HepG2 (cell line): ENCODE results near the gene CISH. TPM values are rescaled to one million over a fixed set of nuclear protein-coding genes. Genes with fewer than 3 reads are reported as not detected.

Source experiments
- ARID2 ChIP-seq: sonication (generic); formaldehyde crosslinking; IDR thresholded peaks from 2 replicates; pipeline ENCODE4 v1.8.1; 2022; ENCODE audit warnings: mild to moderate bottlenecking, missing genetic modification reagents, borderline replicate concordance
- CREBL2 ChIP-seq: sonication (generic); formaldehyde crosslinking; IDR thresholded peaks from 2 replicates; pipeline ENCODE4 v1.8.1; 2023; ENCODE audit warnings: missing genetic modification reagents, mild to moderate bottlenecking, borderline replicate concordance
- DMAP1 ChIP-seq: IDR thresholded peaks from 2 replicates; pipeline ENCODE4 v1.6.1; 2016
- NCOA2 ChIP-seq: sonication (generic); formaldehyde crosslinking; IDR thresholded peaks from 2 replicates; pipeline ENCODE4 v1.8.0; 2022; ENCODE audit warnings: inconsistent platforms
- NFKBIZ ChIP-seq: IDR thresholded peaks from 2 replicates; pipeline ENCODE4 v1.6.1; 2018; ENCODE audit warnings: missing genetic modification reagents, missing compliant biosample characterization
- PAF1 ChIP-seq: IDR thresholded peaks from 2 replicates; pipeline ENCODE4 v1.6.1; 2016; ENCODE audit warnings: missing genetic modification reagents, missing compliant biosample characterization
- PRMT3 ChIP-seq: sonication (generic); formaldehyde crosslinking; IDR thresholded peaks from 2 replicates; pipeline ENCODE4 v1.8.1; 2022; ENCODE audit warnings: low read depth, mild to moderate bottlenecking, moderate library complexity, missing genetic modification reagents, borderline replicate concordance
- RCOR2 ChIP-seq: IDR thresholded peaks from 2 replicates; pipeline ENCODE4 v1.6.1; 2016; ENCODE audit warnings: missing biosample characterization, missing genetic modification reagents
- SIX1 ChIP-seq: sonication (generic); formaldehyde crosslinking; IDR thresholded peaks from 2 replicates; pipeline ENCODE4 v1.4.0; 2020; ENCODE audit warnings: missing genetic modification reagents, borderline replicate concordance
- SKIL ChIP-seq: sonication (generic); formaldehyde crosslinking; IDR thresholded peaks from 2 replicates; pipeline ENCODE4 v1.8.0; 2022; ENCODE audit warnings: missing genetic modification reagents, mild to moderate bottlenecking, moderate library complexity, borderline replicate concordance
- SMAD3 ChIP-seq: sonication (generic); formaldehyde crosslinking; IDR thresholded peaks from 2 replicates; pipeline ENCODE4 v1.4.0; 2020; ENCODE audit warnings: missing genetic modification reagents
- SP5 ChIP-seq: IDR thresholded peaks from 2 replicates; pipeline ENCODE4 v1.6.1; 2016; ENCODE audit warnings: low read depth, borderline replicate concordance
- THAP11 ChIP-seq: IDR thresholded peaks from 2 replicates; pipeline ENCODE4 v1.6.1; 2016; ENCODE audit warnings: missing biosample characterization, missing genetic modification reagents
- THAP7 ChIP-seq: sonication (generic); formaldehyde crosslinking; IDR thresholded peaks from 2 replicates; pipeline ENCODE4 v1.8.1; 2023; ENCODE audit warnings: mild to moderate bottlenecking, missing genetic modification reagents
- ZFYVE20 ChIP-seq: sonication (generic); formaldehyde crosslinking; IDR thresholded peaks from 2 replicates; pipeline ENCODE4 v1.8.0; 2023; ENCODE audit warnings: low read depth, mild to moderate bottlenecking, moderate library complexity, missing genetic modification reagents, borderline replicate concordance
- ZHX1 ChIP-seq: sonication (generic); formaldehyde crosslinking; IDR thresholded peaks from 2 replicates; pipeline ENCODE4 v1.8.1; 2022; ENCODE audit warnings: low read depth, mild to moderate bottlenecking, missing genetic modification reagents
- ZNF432 ChIP-seq: sonication (generic); formaldehyde crosslinking; IDR thresholded peaks from 2 replicates; pipeline ENCODE4 v1.5.0; 2020; ENCODE audit warnings: missing genetic modification reagents, mild to moderate bottlenecking, borderline replicate concordance
- ZNF549 ChIP-seq: sonication (generic); formaldehyde crosslinking; IDR thresholded peaks from 2 replicates; pipeline ENCODE4 v1.5.0; 2020; ENCODE audit warnings: missing genetic modification reagents
- ZNF746 ChIP-seq: sonication (generic); formaldehyde crosslinking; IDR thresholded peaks from 2 replicates; pipeline ENCODE4 v1.8.0; 2022; ENCODE audit warnings: mild to moderate bottlenecking, missing genetic modification reagents
- polyA plus RNA-seq, 8 experiments: library from polyadenylated mRNA; depleted of rRNA in 3 of 8; stranded (reverse) in 7 of 8; unstranded in 1 of 8; fragments of >200 nt; fragmentation: Illumina TruSeq in 4 of 8; extraction: Trizol in 4 of 8; gene quantifications; 2 replicates each; pipeline versions ENCODE4 v1.2.1 to v1.2.3, GENCODE V29; 2011 to 2016; ENCODE audit warnings: low read depth in 4 of 8, missing spikeins in 1 of 8, mixed read lengths in 1 of 8; ENCODE audit not compliant: insufficient read depth in 1 of 8
- total RNA-seq, 5 experiments: library from RNA; depleted of rRNA; stranded (reverse); fragments of >200 nt; fragmentation: Illumina TruSeq; extraction: Trizol; gene quantifications; 2 replicates each; pipeline ENCODE4 v1.2.3, GENCODE V29; 2016; ENCODE audit warnings: low read depth in 1 of 5
- TF ChIP-seq, protein P1 (sequence below): fragments of 450-650 bp; IDR thresholded peaks from 2 replicates; pipeline ENCODE4 v1.6.1; 2017

CISH gene
- total and polyA plus RNA-seq, 2 of the 13 experiments (the other 11 are each of a cell fraction or from before 2014, with no cell fraction given) = 0.91 to 1.5 TPM

DNA sequence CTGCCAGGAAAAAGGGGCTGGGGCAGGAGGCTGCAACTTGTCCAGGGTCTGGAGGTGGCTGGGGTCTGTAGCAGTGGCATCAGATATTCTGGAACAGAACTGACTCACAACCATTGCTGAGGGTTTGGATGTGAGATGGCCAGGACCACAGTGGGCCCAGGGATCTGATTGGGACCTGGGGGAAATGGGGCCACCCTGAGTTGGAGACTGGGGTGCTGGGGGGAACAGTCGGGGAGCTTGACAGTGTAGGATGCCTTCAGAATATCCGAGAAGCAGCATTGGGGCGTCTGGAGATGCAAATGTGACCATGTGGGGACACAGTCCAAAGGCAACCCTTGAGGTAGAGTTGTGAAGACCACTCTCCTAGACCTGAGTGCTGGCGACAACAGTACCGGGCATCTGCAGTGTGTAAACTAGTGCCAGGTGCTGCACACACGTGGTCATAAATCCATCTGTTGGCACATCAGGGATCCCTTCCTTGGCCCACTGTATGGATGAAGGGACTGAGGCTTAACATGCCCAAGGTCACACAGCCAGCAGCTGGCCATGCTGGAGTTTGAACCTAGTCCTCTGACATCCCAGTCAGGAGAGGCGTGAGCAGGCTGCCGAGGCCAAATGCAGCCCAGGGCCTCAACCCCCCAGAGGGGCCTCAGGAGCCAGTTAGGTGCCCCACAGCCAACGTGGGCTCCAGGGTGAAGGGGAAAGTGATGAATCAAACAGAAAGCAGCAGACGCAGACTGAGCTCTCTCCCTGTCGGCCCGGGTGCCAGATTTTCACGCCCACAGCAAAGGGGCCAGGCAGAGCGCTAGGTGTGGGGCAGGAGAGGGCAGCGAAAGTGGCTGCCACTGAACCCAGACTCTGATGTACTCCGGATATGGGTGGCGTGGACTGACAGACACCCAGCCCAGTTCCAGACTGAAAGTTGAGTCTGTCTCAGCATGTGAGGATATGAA is 23.5 kb downstream of the CISH start (continued):
- TF ChIP-seq NCOA2 = peak; percentile 73
- TF ChIP-seq ZNF746 (CRISPR knock-in tag) = no peak
- TF ChIP-seq DMAP1 (CRISPR knock-in tag) = no peak
- TF ChIP-seq SKIL (CRISPR knock-in tag) = peak; percentile 55
- TF ChIP-seq RCOR2 (CRISPR knock-in tag) = peak; percentile 97
- TF ChIP-seq SP5 (CRISPR knock-in tag) = 0 out of 2 replicates have a peak, but pooled peaks have one; percentile 17
- TF ChIP-seq ZNF549 (CRISPR knock-in tag) = no peak
- no peak for TF ChIP-seq ZFYVE20 (CRISPR knock-in tag)
- TF ChIP-seq ARID2 (CRISPR knock-in tag) = 0 out of 2 replicates have a peak, but pooled peaks have one; percentile 35
- TF ChIP-seq SMAD3 (CRISPR knock-in tag) = peak; percentile 60; the same call in 1 of the 2 replicates
- no peak; the same call in 1 of the 2 replicates for TF ChIP-seq PRMT3 (CRISPR knock-in tag)
- TF ChIP-seq ZNF432 = no peak
- no peak for TF ChIP-seq NFKBIZ (CRISPR knock-in tag)
- TF ChIP-seq SIX1 (CRISPR knock-in tag) = no peak
- no peak for TF ChIP-seq PAF1 (CRISPR knock-in tag)
- TF ChIP-seq, protein P1, sequence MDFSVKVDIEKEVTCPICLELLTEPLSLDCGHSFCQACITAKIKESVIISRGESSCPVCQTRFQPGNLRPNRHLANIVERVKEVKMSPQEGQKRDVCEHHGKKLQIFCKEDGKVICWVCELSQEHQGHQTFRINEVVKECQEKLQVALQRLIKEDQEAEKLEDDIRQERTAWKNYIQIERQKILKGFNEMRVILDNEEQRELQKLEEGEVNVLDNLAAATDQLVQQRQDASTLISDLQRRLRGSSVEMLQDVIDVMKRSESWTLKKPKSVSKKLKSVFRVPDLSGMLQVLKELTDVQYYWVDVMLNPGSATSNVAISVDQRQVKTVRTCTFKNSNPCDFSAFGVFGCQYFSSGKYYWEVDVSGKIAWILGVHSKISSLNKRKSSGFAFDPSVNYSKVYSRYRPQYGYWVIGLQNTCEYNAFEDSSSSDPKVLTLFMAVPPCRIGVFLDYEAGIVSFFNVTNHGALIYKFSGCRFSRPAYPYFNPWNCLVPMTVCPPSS = no peak
- TF ChIP-seq THAP7 = no peak
- TF ChIP-seq THAP11 (CRISPR knock-in tag) = peak; percentile 39; the same call in 1 of the 2 replicates
- TF ChIP-seq CREBL2 (CRISPR knock-in tag) = no peak
- TF ChIP-seq ZHX1 (CRISPR knock-in tag) = peak; percentile 65; the same call in 1 of the 2 replicates
